Stimulated activated CD4-positive, alpha-beta T cell treated with anti-CD3 and anti-CD28 coated beads, Interleukin-1b, Interleukin-23, amount 100 ng/mL, for 48 hours (primary cell): Measurements from ENCODE around the gene PBX1.

Experiments
- DNase-seq: peaks from one replicate; pipeline ENCODE4 v3.0.0-alpha.2; 2020

PBX1 gene

DNA sequence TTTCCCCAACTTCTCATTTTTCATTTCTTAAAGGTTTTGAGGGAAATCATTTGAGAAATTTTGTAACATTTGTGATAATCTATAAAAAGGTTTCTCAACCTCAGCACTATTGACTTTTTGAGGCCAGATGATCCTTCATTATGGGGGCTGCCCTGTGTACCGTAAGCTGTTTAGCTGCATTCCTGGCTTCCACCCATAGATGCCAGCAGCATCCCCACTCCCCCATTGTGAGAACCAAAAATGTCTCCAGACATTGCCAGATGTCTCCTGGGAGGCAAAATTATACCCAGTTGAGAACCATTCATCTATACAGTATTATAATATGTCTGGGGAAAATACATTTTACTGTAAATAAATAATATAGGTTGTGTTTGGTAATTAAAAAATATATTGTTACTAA lies 146.0 kb downstream of the PBX1 start:
- no peak for DNase-seq

DNA sequence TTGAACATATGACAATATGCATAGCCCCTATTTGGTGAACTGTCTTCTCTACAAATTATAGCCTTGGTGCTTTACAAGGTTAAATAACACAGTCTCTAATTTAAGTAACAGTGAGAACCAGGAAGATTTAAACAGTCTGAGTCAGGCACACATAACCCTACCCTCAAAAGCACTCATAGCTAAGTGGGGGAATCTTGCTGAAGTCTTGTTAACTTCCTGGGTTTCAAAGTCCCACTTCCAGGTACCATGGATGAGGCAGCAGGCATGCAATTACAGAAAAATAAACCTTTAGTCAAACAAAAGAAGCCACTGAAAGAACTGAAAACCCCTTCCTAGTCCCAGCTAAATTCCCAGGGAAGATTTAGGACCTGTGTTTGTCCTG lies 147.6 kb downstream of the PBX1 start:
- no peak for DNase-seq

DNA sequence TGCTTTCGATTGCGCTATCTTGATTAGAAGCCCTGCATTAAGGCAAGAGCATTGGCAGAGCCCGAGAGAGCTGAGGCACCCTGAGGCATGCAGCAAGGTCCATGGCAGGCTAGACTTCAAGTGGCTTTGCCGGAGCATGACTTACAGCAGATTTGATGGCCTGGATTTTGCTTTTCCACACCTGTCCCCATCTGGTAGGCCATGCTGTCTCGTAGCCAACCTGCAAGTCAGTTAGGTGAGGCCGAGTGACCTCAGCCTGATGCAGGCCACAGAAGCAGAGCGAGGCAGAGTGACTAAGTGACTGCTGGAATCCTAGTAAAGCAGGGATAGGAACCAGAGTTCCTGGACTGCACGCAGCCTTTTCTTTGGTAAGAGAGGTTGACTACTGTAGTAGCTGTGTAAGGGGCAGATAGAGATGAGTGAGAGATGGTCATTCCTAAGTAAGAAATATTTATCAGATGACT lies 148.9 kb downstream of the PBX1 start:
- DNase-seq: no peak

DNA sequence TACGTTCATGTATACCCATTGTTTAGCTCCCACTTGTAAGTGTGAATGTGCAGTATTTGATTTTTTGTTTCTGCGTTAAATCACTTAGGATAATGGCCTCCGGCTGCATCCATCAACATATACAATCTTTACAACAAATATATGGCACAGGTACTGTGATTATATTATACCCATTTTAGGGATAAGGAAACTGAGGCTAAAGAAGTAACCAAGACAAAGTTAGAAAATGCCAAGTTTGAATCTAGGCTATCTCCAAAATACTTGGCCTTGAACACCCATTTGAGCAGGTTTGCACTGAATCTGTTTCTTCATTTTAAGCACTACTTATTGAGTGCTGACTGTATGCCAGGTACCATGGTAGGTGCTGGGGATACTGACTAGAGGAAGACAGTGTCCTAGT lies 149.6 kb downstream of the PBX1 start:
- DNase-seq: no peak

DNA sequence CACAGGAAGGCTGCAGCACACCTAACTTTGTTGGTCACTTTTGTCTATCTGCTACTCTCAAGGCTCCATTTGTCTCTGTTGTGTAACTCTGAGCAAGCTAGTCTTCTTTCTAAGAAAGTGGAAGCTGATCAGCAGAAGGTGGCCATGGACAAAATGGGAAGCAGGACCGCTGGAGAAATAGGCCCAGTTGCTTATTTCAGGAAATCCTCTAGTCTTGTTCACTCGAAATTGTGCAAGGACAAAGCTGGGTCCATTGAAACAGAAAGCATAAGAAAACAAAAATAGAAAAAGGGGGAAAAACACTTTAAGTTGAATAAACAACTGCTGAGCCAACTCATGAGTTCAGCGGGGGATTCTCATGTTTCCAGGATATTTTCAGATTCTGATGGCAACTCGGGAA lies 150.1 kb downstream of the PBX1 start:
- no peak for DNase-seq

DNA sequence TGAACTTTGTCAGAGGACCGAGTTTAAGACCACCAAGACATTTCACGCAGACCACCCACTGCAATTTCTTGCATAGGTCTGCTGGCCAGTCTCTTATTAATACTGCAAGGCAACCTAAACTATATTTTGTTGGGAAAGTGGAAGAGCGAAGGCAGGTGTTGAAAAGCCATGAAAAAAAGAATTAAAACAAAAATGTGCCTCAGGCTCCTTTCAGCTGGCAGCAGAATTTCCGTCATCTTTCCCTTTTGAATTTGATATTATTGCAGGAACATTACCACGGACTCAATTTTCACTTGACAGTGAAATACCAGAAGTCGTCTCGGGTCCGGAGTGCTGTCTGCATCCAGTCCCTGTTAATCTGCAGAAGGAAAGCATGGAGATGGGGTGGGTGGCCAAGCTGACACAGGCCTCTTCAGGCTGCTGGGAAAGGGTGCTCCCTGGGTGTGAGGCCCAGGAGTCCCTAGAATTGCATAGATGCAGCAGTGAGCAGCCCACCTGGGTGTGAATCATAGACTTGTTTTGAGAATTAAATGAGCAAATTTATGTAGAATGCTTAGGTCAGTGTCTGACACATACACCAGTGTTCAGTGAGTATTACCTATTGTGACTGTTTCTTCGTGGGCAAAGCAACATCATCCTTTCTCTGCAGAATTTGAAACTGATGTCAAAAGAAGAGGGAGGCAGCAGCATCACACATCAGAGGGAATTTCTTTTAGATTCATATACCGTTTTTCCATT lies 150.7 kb downstream of the PBX1 start:
- no peak for DNase-seq

DNA sequence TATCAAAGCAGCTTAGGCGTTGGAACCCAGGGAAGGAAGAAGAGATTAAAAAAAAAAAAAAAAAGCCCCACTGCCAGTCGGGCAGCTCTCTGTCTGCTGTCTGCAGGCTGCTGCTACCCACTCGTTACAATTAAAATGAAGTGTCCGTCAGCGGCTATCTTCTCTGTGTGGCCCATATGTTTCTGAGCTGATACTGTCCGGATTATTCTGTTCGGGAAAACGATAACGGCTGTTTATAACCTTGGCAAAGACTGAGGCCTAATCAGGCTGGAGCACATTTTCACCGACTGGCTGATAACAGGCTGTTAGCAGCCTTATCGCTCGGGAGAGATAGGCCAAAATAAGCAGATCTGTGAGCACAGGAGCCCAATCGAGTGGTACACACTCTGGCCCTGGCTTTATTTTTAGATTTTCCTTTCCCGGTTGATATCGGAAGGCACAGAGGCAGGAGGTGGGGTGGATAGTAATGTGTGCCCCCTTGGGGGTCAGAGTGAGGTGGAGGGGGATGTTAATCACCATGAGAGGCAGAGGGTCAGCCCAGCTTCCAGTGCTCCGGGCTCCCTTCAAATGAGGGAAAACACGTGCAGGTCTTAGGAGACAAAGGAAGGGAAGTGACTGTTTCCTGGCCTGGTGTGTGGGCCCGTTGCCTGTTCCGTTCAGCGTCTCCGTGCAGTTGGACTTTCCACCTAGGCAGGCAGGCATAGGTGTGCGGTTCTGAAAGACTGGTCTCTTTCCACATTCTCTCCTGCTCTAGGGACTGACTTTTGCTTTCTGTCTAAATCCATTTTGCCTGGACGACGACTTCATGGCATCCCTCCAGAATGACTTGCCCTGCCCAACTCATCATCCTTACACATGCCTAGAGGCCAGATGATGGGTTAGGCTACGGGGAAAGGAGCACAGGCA lies 153.4 kb downstream of the PBX1 start:
- DNase-seq: no peak

DNA sequence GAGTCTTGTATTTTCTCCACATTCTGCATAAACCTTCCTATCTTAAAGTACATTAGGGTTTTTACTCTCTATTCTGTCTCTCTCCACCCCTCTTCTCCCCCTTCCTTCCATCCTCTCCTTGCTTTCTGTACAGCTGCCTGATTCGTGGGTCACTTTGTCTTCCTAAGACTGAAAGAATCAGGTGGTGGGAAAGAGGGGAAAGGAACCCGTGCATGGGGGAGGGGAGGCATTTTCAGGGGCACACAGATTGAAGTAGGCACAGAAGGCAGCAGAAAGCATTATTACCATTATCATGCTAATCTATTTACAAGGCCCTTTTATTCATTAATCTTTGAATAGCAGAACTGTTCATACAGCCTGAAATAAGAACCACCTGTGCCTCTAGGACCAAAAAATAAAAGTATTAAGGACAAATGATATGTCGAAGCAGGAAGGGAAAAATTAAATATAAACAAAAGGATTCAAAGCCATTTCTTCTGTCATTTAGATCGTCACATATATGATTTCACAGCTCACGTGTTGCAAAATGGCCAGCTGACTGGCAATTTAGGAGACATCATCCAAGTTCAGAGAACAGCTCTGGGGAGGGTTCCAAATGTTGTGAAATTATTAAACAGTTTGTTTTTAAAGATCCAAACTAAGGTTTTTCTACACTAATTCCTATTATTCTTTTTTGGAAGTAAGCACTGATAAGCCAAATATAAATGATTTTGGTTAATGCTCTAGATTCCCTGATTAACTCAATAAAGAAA lies 154.6 kb downstream of the PBX1 start:
- no peak for DNase-seq

DNA sequence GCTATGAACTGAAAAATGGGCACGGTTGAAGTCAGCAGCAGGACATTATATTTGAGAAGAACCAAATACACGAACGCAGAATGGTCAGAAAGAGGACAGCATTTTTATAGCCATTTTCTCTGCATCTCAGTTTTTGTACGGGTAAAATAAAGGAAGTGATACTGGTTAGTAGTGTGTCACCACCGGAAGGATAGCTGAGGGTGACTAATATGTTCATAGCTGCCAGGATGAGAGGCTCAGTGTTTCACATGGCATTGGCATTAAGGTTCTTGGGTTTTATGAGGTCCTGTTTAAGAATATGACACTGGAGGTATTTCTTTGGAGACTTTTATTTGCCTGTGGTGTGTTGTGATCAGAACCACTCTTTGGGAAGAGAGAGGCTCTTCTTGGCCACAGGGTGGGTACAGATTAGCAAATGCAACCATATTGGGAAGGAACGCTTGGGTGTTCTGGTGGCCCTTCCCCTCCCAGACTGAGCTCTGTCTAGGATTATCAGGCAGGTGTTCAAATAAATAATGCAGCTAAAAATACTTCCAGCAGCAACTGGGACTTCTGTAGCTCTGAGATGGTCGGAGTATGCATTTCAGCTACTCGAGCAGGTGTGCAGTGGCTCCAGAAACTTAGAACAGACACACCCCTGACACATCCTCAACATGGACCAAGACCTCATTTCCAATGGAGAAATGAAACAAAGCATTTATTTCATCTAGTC lies 158.2 kb downstream of the PBX1 start:
- DNase-seq: no peak

DNA sequence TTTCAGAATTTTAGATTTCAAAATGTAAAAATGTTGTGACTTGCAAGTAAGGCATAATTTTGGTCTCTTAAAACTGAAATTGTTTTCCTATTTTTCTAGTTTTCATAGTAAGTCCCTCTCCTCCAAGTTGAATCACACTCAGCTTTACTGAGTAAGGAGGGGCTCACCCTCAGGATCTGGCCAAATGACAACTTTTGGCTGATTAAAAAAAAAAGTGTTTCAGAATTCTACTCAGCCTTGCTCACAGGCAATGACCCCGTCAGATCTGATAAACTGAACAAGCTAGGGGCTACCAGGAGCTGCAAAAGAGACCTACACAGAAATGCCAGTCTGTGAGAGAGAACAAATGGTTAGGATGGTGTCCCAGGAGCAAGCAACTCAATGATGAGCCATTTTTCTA lies 159.8 kb downstream of the PBX1 start:
- DNase-seq: no peak

DNA sequence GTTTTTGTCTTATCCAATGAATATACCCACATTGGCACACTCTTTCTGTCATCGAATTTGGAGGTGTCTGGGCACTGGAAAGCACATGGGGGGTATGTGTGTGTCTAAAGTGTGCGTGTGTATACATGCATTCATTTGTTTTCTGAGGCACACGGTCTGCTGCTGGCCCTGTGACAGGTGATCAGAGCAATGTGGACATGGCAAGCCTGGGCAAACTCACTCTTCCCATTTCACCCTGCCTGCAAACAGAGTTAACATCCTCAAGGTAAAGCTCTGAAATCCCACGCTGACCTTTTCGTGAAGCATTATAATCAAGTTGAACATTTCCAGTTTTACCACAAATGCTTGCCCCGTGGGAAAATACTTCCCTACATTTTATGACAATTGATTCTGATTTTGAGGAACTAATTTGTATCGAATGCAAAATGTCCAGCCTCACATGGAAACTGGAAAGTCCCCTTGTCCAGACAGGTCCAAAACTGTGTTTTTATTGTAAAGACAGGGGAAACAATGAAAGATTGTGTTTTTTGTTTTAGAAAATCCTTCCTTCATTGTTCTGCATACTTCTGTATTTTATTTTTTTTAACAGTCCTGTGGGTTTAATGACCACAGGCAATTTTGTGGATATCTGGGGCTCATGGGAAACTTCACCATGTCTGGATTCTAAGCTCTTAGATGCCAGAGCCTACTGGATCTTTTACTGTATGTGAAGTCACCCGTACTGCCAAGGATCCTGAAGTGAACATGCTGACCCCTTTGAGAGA lies 160.9 kb downstream of the PBX1 start:
- DNase-seq: no peak

DNA sequence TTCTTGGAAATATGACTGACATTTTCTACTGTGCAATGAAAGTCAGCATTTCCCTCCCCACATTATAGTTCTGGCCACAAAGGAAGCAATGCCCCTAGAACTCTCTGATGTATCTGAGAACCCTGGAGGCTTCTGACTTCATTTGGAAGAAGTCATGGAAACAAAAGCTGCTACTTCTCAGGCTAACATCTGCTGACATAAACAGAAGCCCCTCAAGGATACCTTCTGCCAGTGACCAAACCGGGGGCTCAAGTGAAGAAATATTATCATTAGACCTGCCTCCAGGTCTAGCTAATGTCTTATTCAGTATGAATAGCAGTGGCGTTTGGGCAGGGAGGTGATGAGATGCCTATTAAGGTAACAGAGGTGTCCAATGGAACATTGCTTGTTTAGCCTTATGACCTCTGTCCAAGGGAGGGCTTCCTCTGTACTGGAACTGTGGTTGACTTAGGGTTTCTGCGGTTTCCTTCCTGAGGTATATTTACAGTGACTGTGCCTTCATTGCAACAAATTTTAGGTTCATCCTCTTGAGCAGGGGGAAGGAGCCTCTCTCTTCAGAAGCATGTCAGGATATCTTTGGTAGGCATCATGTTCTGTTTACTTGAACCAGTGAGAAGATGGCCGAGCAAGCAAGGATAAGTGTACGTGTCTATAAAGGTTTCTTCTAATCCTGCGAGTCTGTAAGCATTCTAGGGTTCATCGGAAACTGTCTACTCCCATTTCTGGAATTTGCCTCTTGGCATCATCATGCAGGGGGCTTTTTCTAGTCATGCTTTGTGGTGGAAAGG lies 161.7 kb downstream of the PBX1 start:
- DNase-seq: no peak

DNA sequence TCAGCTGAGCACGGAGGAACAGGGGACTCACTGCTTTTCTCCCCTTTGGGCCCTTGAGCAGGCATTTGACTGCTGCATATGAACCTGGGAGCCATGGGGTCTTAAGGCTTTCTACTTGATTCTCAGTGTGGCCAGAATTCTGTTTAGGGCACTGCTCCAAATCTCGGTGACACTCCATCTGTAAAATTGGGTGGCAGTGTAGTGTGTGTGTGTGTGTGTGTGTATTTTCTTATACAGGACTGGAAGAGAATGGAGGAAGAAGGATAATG lies 162.2 kb downstream of the PBX1 start:
- no peak for DNase-seq

DNA sequence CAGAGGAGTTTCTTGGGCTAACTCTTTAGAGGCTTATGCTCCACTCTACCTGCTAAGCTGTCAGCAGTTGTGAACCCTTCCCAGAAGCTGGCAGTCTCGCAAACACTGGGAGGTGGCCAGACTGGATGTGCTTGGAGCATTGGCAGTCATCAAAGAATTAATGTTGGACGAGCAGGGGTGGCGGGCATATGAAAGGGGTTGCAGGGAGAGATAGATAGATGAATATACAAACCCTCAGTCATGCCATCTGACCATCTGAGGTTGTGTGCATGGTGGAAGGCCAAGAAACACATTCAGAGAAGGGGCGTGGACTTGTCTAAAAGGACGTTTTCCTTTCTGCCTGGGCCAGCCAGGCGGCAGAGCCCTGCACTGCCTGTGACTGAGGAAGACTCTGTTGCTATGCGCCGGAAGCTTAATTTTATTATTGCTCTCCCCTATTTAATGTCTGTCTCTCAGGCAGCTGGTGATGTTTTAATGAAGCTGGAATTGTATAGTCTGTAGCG lies 164.4 kb downstream of the PBX1 start:
- DNase-seq: no peak

DNA sequence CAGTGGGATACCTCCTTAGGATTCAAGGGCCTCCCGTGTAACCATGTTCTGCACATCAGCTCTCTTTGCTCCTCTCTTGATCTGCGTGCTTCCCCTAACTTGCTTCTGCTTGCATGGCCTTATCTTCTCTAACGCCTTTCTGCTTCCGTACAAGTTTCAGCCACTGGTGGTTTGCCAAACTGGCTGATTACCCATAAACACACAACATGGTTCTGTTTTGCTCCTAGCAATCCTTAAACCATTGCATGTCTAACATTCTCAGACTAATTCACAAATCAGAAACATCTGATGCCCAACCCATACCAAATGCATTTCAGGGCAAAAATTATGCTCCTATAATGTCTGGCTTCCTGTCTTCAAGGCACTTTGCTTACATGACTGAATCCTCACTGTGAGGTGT lies 166.4 kb downstream of the PBX1 start:
- DNase-seq: no peak

DNA sequence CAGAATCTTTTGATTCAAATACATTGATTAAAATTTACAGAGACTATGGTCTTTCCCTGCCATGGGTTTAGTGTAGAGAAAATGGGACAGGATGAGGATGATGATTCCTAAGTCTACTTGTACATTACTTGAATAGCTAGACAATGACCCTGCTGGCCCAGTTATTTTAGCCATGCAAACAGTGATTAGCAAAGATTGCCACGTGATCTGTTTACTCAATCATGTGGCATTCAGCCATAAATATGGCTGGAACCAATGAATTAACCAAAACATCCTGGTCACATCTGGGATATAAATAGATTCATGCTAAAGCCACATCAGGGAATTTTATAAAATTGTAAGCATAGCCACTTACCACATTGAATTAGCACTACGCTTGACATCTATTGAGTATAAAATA lies 167.3 kb downstream of the PBX1 start:
- no peak for DNase-seq

DNA sequence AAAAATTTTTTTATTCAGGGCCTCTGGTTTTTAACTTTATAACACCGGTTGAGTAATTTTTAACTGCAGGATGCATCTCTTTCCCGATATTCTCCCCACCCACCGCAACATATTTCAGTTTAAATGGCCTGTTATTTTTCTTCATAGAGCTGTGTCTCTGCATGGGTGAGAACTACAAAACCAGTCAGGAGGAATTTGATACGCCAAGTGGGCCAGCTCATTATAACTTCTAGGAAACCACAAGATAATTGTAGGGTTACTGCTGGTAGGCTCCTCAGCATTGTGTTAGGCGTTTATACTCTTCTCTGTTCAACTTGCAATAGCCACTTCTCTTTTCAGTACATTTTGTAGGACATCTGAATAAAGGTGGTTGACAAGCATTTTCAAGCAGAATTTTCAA lies 169.7 kb downstream of the PBX1 start:
- no peak for DNase-seq

DNA sequence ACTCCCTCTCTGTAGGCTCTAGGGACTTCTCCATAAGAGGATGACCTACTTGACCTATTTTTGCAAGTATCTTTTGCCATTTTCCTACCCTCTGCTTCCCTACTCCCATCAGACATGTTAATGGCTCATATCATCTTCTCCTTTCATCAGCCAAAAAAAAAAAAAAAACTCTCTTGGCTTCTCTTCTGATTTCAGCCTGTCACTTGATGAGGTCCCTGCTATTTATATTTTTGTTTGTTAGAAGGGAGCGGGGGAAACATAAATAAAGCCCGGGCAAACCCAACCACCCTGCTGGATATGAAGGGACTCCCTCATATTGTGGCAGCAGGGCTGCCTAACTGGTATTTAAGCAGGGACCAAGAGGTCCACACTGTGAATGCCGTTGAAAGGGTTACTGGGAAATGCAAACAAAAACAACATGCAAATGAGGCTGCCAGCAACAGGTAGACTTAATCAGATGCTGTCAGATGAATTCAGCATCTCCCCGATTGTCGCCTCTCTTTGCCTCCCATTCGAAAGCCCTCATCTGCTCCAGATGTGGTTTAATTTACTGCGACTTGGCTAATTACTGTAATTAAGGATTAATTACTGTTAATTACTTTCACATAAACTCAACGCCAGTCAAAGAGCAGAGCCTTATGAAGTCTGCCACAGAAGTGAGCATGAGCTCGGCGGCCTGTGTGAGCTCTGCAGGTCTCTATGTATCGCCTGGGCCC lies 172.3 kb downstream of the PBX1 start:
- no peak for DNase-seq

DNA sequence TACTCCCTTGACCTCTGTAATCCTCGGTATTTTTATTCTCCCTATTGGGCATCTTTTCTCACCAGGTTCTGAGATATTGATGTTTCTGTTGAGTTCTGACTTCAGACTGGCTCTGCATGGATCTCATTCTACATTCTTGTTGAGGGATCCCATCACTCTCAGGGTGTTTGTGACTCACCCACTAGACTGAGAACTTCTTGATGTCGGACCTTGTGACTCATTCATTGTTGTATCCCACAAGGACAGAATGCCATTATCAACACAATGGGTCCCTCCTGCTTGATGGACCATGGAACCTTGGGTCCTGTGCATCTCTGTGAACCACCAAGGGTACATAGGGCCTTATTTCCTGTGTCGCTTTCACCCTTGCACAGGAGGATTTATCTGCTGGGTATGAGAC lies 174.1 kb downstream of the PBX1 start:
- no peak for DNase-seq

DNA sequence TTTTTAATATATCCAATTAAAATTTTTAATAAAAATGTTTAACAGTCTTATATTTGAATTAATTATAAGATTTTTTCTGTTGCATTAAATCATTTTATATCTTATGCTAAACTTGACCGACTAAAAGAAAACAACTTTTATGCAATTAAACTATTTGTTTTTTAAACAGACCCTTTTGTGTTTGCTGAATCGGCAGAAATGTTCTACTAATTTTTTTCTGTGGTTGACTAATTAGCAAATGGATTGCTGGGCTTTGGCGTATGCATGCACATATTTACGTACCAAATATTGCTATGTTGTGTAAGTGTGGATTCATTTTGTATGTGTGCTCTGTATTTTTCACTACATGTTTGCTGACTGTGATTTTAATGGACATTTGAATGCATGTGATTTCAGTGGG lies 174.8 kb downstream of the PBX1 start:
- no peak for DNase-seq
